Epidermal melanocyte (primary cell): ENCODE results near the gene EEF2.
A peak's percentile ranks its signal among the peaks of the same experiment; 100 is the strongest.
"Not testable (repeated sequence)": the region's sequence is repeated elsewhere in the genome, so short reads cannot be mapped to it uniquely, and the experiment has no call there.

Experiments
- DNase-seq: peaks from one replicate; pipeline ENCODE4 v3.0.0; 2011; ENCODE audit warnings: low spot score; ENCODE audit not compliant: insufficient read length

EEF2 gene

GRCh38 chr19:3970313-3970807 is 14.9 kb downstream of the EEF2 start:
- DNase-seq, result no peak

- no peak for DNase-seq
These were observed 15.6 kb downstream of the EEF2 start for GRCh38 chr19:3969435-3970312.

DNA sequence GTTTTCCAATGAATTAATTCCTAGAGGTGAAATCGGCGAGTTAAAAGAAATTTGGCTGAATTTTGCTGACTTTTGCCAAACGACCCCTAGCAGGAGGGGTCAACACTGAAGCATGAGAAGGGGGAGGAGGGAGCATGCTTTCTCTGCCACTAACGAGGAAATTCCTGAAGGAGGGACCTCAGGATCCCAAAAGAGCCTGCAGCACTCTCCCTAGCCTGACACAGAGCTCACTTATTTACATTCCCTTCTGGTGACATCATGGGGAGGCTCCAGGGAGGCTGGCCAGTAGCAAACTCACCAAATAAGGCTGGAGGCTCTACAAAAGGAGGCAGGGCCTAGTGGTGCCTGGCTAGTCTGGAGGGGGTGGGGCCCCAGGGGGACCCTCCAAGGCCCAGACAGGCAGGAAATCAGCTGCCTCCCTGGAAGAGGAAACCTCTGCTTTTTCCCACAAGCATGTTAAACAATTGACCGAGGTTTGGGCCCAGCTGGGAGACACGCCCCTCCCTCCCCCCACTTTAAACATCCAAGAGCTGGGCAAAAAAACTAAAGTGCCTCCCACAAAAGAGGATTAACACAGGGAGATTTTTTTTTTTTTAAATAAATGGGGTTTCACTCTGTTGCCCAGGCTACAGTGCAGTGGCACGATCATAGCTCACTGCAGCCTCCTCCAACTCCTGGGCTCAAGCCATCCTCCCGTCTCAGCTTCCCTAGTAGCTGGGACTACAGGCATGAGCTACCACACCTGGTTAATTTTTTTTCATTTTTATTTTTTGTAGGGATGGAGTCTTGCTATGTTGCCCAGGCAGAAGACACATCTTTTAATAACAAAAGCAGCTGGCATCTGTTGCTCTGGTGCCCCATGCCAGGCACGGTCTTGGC is 16.5 kb downstream of the EEF2 start:
- DNase-seq, result peak; percentile 98

DNA sequence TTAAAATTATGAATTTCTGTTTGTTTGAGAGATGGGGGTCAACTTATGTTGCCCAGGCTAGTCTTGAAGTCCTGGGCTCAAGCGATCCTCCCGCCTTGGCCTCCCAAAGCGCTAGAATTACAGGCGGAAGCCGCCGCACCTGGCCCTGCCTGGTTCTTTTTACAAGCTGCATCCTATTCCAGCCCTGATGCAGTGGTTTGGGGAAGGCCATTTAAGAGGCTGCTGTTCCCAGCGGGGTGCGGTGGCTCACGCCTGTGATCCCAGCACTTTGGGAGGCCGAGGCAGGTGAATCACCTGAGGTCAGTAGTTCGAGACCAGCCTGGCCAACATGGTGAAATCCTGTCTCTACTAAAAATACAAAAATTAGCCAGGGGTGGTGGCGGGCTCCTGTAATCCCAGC is 17.3 kb downstream of the EEF2 start:
- not testable (repeated sequence) for DNase-seq

- no peak for DNase-seq
These were observed 18.9 kb downstream of the EEF2 start for GRCh38 chr19:3966051-3967017.

GRCh38 chr19:3964256-3965194 is 20.7 kb downstream of the EEF2 start:
- no peak for DNase-seq

DNA sequence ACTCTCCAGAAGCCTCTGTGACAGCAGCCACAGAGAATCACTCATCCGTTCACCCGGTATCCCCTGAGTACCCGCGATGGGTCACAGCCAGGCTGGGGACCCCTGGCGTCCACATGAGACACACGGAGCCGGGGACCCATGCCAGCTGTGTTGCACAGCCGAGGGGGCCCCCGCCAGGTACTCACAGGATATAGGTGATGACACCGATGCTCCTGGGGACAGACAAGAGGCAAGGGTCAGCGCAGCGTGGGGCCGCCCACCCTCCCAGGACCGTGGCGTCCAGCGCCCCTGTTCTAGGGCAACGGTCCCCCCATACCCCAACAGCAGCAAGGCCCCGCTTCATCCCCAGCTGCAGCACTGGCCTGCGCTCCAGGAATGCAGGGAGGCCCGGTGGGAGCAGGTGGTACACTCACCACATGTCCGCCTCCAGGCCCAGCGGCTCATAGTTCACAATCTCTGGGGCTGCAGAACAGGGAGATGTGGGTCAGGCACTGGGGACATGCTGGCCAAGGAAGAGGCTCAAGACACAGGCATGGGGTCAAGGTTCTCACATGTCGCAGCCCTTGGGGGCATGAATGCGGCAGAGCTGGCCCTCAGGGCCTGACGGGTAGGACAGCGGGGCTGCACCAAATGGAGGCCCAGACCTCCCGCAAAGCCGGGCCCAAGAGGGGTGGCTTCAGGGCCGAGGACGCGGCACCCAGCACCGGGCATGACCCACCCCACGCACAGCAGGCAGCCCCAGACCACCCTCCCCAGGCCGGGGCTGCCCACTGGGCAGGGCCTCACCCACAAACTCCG is 21.6 kb downstream of the EEF2 start:
- no peak for DNase-seq

GRCh38 chr19:3961007-3961406 is 24.3 kb downstream of the EEF2 start:
- no peak for DNase-seq

GRCh38 chr19:3959766-3960131 is 25.5 kb downstream of the EEF2 start:
- DNase-seq, result no peak

DNA sequence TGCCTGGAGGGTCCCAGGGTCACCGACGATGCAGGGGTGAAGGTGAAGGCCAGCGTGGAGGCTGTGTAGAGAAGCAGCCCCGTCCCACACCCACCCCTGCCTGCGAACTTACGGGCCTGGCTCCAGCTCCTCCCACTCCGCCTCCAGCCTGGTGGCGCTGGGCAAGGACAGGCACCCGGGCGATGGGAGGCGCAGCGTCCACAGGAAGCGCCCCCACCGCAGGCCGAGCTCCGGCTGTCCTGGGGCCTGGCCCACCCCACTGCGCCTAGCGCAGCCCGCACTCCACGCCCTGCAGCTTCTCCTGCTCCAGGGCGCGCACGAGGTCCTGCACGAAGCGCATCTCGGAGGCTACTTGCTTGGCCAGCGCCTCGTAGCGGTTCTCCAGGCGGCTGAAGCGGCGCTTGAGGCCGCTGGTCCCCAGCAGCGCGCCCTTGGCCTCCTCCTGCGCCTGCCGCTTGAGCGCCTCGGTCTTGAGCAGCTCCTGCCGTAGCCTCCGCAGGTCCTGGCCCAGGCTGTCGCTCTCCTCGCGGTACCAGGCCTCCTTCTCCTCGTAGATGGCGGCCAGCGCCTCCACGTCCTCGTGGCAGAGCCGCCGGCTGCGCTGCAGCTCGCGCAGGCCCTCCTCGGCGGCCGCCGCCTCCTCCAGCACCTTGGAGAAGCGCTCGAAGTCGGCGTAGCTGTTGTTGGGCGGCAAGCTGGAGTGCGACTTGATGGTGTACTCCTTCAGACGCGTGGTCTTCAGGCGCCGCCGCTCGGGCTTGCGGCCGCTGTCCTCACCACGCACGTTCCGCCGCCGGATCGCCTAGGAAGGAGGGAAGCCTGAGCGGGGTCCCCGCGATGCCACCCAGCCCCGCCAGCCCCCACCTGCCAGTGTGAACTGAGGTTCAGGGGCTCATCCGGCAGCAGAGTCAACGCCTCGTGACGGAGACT is 26.2 kb downstream of the EEF2 start:
- no peak for DNase-seq

DNA sequence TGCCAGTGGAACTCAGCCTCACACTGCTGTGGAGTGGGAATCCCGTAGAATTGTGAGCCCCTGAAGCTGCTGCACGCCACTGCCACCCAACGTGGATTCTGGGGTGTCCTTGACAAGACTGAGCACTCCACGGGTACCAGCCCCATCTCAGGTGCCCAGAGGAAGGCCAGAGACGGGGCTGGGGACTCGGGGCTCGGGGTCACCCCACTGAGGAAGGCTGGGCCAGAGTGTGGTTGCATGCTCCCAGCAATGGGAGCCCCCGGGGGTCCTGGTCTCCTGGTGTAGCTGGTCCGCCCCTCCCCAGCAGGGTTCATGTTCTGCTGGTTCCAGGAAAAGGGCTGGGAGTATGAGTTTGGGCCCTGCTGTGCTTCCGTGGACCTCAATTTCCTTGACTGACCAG is 29.6 kb downstream of the EEF2 start:
- DNase-seq, result no peak

DNA sequence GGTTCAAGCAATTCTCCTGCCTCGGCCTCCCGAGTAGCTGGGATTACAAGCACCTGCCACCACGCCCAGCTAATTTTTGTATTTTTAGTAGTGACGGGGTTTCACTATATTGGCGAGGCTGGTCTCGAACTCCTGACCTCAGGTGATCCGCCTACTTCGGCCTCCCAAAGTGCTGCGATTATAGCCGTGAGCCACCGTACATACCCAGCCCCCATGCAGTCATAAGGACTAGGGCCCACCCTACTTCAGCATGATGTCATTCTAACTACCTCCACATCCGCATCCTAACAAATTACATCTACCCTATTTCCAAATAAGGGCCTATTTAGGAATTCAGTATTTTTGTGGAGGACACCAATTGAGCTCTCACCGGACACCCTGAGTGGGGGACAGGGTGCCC is 30.0 kb downstream of the EEF2 start:
- DNase-seq, result not testable (repeated sequence)

DNA sequence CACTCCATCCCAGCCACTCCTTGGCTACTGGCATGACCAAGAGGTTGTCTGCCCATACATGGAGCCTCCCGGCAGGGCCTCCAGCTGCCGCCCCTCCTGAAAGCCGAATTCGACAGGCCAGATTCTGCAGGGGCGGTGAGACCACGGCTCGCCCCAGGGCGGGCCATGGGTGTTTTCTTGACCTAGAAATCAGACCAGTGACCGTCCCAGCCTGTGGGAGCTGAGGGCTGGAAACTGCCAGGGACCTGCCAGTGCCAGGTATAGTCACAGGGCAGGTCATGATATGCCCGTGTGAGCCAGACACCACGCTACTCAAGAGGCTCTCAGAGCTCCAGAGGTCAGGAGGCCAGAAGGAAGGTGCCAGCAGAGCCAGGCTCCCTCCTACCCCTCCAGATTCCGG is 31.2 kb downstream of the EEF2 start:
- no peak for DNase-seq

DNA sequence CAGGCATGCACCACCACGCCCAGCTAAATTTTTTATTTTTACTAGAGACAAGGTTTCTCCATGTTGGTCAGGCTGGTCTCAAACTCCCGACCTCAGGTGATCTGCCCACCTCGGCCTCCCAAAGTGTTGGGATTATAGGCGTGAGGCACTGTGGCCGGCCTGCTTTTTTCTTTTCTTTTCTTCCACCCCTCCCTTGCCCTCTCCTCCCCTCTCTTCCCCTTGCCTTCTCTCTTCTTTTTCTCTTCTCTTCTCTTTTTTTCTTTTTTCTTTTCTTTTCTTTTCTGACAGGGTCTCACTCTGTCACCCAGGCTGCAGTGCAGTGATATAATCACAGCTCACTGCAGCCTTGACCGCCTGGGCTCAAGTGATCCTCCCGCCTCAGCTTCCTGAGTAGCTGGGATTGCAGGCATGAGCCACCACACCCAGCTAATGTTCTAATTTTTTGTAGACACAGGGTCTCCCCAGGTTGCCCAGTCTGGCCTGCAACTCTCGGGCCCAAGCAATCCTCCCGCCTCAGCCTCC is 32.4 kb downstream of the EEF2 start:
- DNase-seq, result not testable (repeated sequence)

DNA sequence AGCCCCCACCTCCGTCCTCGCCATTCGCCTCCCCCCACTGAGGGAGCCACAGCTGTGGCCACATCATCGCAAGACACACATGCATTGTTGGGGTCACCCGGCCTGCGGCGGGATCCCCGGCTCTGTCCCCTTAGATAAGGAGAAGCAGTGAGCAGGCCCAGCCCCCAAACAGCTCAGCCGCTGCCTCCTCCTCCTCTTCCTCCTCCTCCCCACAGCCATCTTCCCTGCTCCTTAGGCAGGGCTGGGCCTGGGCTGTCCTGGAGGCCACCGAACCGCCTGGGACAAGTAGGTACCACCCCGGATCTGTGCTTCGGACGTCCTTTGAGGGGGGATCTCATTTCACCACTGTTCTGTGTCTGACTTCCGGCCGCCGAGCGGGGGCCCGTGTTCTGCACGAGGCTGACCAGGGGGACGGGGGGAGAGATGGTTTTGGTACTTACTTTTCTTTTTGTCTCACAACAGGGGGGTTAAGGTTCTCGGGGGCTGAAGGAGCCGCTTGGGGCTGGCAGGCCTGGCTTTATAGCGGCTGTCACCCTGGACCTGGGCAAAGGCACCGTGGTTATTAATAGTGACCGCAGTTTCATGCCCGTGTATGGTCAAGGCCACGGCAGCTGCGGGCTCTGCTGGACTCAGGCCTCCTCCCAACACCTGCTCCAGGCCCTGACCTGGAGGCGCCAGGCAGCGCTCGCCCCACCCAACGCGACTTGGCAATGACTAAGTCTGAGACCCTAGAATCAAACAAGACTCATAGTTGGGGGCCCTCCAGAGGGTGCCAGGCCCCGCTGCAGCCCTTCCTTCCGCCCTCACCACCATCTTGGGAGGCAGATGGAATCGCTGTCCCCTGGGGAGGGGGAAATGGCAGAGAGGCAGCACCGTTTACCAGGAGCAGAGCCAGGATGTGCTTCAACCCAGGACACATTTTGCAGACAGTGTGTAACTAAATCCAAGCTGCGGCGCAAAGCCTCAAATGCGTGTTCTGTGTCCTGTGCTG is 34.1 kb downstream of the EEF2 start:
- no peak for DNase-seq

DNA sequence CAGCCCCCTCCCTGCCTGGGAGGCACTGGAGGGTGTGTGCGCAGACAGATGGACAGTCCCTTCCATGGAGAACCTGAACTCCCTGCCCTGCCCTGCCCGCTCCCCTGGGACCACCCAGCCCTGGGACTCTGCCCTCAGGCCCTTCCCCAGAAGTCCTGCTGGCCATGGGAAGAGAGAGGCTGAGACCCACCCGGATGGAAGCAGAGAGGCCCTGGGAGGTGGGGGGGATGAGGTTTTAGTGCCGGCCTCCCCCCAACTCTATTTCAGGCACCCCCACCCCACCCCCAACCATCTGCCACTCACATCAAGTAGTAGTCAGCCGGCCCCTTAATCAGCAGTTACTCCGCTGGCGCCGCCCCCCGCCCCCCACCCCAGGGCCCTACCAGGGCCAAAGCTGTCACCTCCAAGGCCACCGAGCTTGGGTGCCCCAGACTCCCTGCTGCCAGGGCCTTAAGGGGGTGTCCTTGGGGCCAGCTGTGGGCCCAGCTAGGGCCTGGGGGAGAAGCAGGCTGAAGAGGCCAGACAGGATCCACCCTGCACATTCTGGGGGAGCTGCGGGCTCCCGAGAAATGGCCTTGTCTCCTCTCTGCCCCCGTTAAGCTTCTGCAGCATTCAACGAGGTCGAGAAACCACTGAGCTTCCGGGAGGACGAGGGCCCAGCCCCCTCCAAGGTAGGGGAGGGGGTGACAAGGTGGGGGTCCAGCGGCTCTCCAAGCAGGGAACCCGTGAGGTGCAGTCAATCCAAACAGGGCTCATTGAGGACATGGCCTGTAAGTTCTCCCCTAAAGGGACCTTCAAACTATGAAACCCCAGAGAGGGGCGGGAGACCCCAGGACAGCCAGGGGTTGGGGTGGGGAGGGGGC is 35.0 kb downstream of the EEF2 start:
- DNase-seq, result no peak
